Glutamatergic neuron (in vitro differentiated cells): ENCODE measurements around the gene EEF2. TPM values are rescaled to one million over a fixed set of nuclear protein-coding genes. Genes with fewer than 3 reads are reported as not detected.

Source experiments
- DNase-seq: peaks from one replicate; pipeline ENCODE4 v3.0.0; 2022
- H3K27ac Mint-ChIP-seq: one replicate; pipeline ENCODE4 v1.8.0; 2020; ENCODE audit warnings: mild to moderate bottlenecking, mixed read lengths, inconsistent platforms; ENCODE audit not compliant: unreplicated experiment
- H3K27me3 Mint-ChIP-seq: one replicate; pipeline ENCODE4 v1.8.0; 2020; ENCODE audit warnings: mild to moderate bottlenecking, moderate library complexity, mixed read lengths, inconsistent platforms; ENCODE audit not compliant: unreplicated experiment
- H3K36me3 Mint-ChIP-seq: one replicate; pipeline ENCODE4 v1.8.0; 2020; ENCODE audit warnings: mild to moderate bottlenecking, mixed read lengths, inconsistent platforms; ENCODE audit not compliant: unreplicated experiment
- H3K4me1 Mint-ChIP-seq: one replicate; pipeline ENCODE4 v1.8.0; 2020; ENCODE audit warnings: mild to moderate bottlenecking, low read depth, mixed read lengths, inconsistent platforms; ENCODE audit not compliant: unreplicated experiment
- H3K4me3 Mint-ChIP-seq: one replicate; pipeline ENCODE4 v1.8.0; 2020; ENCODE audit warnings: mild to moderate bottlenecking, mixed read lengths, inconsistent platforms; ENCODE audit not compliant: unreplicated experiment
- H3K9me3 Mint-ChIP-seq: one replicate; pipeline ENCODE4 v1.8.0; 2020; ENCODE audit warnings: mild to moderate bottlenecking, moderate library complexity, mixed read lengths, inconsistent platforms; ENCODE audit not compliant: unreplicated experiment
- total RNA-seq: library from RNA; stranded (reverse); fragmentation: NEBNext Ultra II Directional; extraction: Animal tissue kit (Norgen Biotek cat#: 25700); gene quantifications from one replicate; pipeline ENCODE4 v1.2.1, GENCODE V29; 2021; ENCODE audit not compliant: unreplicated experiment
- TF ChIP-seq, protein P1 (sequence below): fragments of 200-600 bp; sonication (generic); IDR thresholded peaks from one replicate; pipeline ENCODE4 v1.5.0; 2021; ENCODE audit not compliant: partially characterized antibody, unreplicated experiment

Gene EEF2
- total RNA-seq, 1 donor from 2014 or later = 2,255 TPM

DNA sequence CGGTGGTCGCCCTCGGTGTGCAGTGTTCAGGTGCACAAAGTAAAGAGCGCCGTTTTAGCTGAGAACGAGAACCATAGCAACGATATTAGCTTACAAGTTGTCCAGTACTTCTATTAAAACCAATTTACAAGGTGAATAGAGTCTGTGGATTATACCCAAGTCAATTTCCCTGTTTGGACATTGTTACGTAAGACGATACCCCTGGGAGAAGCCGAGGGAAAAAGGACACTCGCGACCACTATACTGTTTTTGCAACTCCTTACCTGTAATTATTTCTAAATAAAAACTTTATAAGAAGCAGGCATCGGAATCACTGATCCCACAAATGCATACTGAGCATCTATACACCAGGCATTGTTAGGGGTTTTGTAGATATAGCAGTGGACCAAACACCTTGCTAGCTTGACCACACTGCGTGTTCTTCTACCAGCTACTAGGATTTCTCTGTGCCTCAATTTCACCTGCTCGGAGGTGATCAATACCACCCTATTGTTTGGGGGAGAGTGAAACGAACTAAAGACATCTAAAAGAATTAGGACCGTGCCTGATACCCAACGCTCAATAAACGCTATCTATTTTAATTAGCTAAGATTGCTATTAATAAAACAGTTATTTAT lies 488 bp upstream of the EEF2 start:
- Mint-ChIP-seq H3K4me1 (peaks cover 18% of the 10 kb centered on the region), H3K9me3 (peaks cover 21% of the 10 kb centered on the region), H3K27me3 (peaks cover 8% of the 10 kb centered on the region), H3K27ac (peak overlapping the region; percentile 89), H3K36me3 (no peaks in the 10 kb centered on the region), H3K4me3 (peak overlapping the region; percentile 98)
- no peak for DNase-seq
- TF ChIP-seq, protein P1, sequence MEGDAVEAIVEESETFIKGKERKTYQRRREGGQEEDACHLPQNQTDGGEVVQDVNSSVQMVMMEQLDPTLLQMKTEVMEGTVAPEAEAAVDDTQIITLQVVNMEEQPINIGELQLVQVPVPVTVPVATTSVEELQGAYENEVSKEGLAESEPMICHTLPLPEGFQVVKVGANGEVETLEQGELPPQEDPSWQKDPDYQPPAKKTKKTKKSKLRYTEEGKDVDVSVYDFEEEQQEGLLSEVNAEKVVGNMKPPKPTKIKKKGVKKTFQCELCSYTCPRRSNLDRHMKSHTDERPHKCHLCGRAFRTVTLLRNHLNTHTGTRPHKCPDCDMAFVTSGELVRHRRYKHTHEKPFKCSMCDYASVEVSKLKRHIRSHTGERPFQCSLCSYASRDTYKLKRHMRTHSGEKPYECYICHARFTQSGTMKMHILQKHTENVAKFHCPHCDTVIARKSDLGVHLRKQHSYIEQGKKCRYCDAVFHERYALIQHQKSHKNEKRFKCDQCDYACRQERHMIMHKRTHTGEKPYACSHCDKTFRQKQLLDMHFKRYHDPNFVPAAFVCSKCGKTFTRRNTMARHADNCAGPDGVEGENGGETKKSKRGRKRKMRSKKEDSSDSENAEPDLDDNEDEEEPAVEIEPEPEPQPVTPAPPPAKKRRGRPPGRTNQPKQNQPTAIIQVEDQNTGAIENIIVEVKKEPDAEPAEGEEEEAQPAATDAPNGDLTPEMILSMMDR = no peak

GRCh38 chr19:3984584-3984907 lies 717 bp downstream of the EEF2 start:
- DNase-seq = no peak
- H3K4me1 Mint-ChIP-seq = peaks cover 18% of the 10 kb centered on the region
- peak overlapping the region; percentile 93 for H3K27ac Mint-ChIP-seq
- H3K9me3 Mint-ChIP-seq = peaks cover 16% of the 10 kb centered on the region
- TF ChIP-seq, protein P1 = no peak
- H3K27me3 Mint-ChIP-seq = peaks cover 5% of the 10 kb centered on the region
- H3K36me3 Mint-ChIP-seq = no peaks in the 10 kb centered on the region
- H3K4me3 Mint-ChIP-seq = peak overlapping the region; percentile 98

GRCh38 chr19:3983936-3984583 lies 1.2 kb downstream of the EEF2 start:
- H3K27me3 Mint-ChIP-seq = peaks cover 5% of the 10 kb centered on the region
- no peak for DNase-seq
- TF ChIP-seq, protein P1 = no peak
- peak overlapping the region; percentile 98 for H3K4me3 Mint-ChIP-seq
- H3K9me3 Mint-ChIP-seq = peaks cover 16% of the 10 kb centered on the region
- H3K27ac Mint-ChIP-seq = peak overlapping the region; percentile 93
- H3K36me3 Mint-ChIP-seq = no peaks in the 10 kb centered on the region
- H3K4me1 Mint-ChIP-seq = peaks cover 18% of the 10 kb centered on the region

DNA sequence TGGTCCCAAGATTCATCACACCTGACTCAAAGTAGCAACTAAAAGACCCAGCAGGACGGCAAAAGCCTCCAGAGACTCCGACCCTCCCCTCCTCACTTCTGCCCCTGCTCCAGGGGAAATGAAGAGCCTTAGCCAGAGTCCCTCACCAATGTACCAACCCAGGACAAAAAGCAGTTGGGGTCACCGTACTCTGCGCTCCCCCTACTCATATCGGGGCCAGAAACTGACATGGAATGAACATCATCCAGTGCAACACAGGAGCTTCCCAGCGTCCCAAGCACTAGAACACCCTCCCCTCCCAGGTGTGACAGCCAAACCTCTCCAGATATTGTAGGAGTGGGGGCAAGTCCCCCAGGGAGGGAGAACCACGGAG lies 1.7 kb downstream of the EEF2 start:
- no peaks in the 10 kb centered on the region for H3K36me3 Mint-ChIP-seq
- no peak for DNase-seq
- peak overlapping the region; percentile 77 for H3K27ac Mint-ChIP-seq
- H3K4me3 Mint-ChIP-seq = peak overlapping the region; percentile 98
- peaks cover 18% of the 10 kb centered on the region for H3K4me1 Mint-ChIP-seq
- peaks cover 5% of the 10 kb centered on the region for H3K27me3 Mint-ChIP-seq
- TF ChIP-seq, protein P1 = no peak
- peaks cover 16% of the 10 kb centered on the region for H3K9me3 Mint-ChIP-seq
